GM19468 (cell line): Measurements from ENCODE around the gene DCHS1.

Source experiments
- ATAC-seq: cut with Tn5 transposase; IDR thresholded peaks from one replicate; pipeline ENCODE4 v1.9.1; 2021; ENCODE audit warnings: mild to moderate bottlenecking, moderate library complexity, moderate number of reproducible peaks; ENCODE audit not compliant: unreplicated experiment; ENCODE audit errors: extremely low read depth

The DCHS1 gene

DNA sequence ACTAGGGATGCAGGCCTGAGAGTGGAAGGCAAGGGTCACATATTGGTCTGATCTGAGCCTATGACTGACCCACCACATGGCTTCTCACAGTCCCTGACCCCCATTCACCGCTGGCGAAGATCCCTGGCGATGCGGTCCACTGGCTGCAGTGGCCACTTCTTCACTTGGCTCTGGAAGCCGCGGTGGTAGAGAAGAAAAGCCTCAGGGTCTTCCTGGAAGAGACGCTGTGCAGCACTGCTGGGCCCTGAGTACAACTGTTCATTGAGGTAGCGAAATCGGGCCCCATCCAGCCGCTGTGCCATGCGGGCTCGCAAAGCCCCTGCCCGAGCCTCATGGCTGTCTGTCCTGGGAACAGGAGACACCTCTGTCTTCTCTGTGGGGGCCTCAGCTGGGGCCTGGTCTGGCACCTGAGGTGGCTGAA, 54.6 kb downstream of the DCHS1 start:
- ATAC-seq: no peak

DNA sequence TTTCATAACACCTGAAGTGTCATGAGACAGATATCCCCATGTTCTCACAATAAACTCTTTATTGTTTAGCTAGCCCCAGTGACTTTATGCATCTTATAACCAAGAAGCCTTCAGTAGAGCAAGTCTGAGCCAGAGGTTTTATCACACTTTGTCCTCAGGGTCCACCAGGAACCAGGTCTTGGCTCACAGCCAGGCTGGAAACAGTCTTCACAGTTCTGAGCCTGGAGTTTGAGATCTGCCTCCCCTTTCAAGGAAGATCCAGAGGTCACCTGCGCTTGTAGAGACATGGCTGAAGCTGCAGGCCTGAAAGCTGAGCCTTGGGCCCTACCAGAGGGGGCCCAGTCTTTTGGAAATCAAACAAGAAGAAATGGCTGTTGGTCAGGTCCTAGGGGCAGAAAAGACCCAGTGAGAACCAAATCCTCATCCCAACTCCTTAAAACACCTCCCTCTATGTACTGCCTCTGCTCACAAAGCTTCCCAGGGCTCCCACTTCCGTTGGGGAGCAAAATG, 55.7 kb downstream of the DCHS1 start:
- ATAC-seq: no peak

DNA sequence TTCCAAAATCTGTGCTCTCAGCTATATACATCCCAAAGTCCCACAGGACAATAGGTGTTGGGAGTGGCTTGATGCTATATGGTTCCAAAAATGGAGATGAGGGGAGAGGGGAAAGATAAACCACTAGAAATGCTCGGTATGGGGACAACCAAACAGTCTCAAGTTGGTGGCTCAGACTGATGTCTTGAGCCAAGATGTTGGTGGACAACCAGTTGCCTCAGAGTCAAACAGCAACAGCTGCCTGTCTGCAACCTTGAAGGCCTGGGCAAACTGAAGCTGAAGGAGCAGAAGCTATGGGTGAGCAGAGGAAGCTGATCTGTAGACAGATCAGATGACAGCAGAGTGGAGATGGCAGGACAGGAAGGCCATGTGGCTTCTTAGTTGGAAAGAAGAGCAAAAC, 56.2 kb downstream of the DCHS1 start:
- no peak for ATAC-seq

DNA sequence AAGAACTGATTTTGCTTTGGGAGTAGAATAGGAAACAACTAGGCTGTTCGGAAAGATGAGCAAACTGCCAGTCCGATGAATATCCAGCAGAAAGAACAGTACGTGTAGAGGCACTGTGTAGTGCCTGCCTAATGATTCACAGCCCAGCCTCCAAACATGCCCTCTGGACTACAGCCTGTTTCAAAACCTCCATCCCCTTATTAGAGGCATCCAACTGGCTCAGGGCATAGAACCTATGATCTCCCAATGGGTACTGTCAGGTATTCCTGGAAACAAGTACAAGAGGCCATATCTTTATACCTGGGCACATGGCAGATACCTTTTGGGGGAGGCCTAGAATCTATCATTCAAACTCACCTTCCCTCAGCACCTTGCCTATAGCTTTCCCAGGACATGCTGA, 57.1 kb downstream of the DCHS1 start:
- ATAC-seq: no peak

DNA sequence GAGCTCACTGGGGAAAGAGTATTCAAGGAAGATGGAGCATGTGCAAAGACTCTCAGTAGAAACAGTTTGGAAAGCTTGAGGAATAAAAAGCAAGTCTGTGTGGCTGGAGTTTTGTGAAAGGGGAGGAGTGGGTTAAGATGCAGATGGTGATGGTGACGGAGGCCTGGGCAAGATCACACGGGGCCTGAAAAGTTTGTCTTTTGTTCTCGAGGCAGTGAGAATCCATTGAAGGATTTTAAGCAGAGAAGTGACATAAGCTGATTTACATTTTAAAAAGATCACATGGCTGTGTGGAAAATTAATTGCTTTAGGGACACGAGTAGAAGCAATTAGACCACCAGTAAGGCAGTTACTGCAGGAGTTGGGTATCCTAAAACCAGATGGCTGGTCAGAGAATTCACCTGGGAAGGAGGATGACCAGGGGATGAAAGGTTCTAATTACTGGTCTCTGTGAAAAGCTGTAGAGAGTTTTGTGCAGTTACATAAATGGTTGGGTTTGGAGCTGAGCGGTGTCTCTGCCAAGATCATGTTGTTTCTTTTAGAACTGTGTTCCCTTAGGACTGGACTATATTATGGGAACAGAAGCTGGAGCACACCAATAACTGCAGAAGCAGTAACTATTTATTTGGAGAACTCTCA, 59.3 kb downstream of the DCHS1 start:
- no peak for ATAC-seq

- no peak for ATAC-seq
These were observed 61.4 kb downstream of the DCHS1 start for GRCh38 chr11:6594142-6594768.

- no peak for ATAC-seq
These were observed 67.6 kb downstream of the DCHS1 start for GRCh38 chr11:6588018-6588417.

DNA sequence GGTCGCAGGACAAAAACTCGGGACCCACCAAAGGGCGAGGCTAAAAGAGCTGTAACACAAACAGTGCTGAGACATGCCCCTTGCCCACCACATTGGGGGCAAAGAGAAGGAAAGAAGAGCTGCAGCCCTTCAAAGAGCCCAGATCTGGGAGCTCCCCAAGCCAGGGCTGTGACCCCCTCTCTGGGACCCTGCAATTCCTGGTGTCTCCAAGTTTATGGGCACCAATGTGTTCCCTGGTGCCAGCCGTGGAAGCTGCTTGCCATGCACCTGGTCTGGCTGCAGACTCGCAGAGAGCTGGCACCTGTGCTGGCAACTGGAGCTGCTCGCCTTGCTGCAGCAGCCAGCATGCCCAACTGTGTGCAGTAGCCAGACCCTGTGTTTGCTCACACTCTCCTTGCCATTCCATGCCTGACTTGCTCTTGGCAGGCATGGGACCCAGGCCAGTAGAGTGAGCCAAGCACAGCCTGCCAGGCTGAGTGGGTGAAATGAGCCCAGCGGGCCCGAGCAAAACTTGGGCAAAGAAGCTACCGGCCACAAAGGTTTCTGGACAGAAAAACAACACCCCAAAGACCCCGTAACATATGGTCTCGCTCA, 68.2 kb downstream of the DCHS1 start:
- ATAC-seq: no peak

- no peak for ATAC-seq
These were observed 68.9 kb downstream of the DCHS1 start for GRCh38 chr11:6586434-6587359.

DNA sequence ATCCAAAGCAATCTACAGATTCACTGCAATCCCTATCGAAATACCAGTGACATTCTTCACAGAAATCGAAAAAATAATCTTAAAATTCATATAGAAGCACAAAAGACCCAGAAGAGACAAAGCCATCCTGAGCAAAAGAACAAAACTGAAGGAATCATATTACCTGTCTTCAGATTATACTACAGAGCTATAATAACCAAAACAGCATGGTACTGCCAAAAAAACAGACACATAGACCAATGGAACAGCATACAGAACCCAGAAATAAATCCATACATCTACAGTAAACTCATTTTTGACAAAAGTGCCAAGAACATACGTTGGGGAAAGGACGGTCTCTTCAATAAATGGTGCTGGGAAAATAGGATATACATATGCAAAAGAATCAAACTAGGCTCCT, 71.1 kb downstream of the DCHS1 start:
- ATAC-seq: no peak

DNA sequence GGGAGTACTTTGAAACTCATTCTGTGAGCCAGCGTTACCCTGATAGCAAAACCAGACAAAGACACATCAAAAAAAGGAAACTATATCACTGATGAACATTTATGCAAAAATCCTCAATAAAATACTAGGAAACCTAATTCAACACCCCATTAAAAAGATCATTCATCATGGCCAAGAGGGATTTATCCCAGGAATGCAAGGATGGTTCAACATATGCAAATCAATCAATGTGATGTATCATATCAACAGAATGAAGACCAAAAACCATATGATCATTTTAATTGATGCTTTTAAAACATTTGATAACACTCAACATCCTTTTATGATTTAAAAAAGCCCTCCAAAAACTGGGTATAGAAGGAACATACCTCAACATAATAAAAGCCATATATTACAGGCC, 72.0 kb downstream of the DCHS1 start:
- ATAC-seq: no peak

DNA sequence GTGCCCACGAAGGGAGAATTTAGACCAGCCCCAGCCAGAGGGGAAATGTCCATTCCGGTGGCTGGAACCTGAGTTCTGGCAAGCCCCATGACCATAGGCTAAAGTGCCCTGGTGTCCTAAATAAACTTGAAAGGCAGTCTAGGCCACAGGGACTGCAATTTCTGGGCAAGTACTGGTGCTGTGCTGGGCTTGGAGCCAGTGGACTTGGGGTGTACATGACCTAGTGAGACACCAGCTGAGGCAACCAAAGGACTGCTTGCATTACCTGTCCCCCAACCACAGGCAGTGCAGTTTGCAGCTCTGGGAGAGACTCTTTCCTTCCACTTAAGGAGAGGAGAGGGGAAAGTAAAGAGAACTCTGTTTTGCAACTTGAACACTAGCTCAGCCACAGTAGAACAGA, 75.9 kb downstream of the DCHS1 start:
- ATAC-seq: no peak

- ATAC-seq: no peak
These were observed 77.5 kb downstream of the DCHS1 start for GRCh38 chr11:6578134-6578533.

GRCh38 chr11:6576471-6577373, 78.9 kb downstream of the DCHS1 start:
- no peak for ATAC-seq

GRCh38 chr11:6574816-6575715, 80.5 kb downstream of the DCHS1 start:
- ATAC-seq: no peak

- ATAC-seq: no peak
These were observed 83.4 kb downstream of the DCHS1 start for GRCh38 chr11:6572215-6572614.

DNA sequence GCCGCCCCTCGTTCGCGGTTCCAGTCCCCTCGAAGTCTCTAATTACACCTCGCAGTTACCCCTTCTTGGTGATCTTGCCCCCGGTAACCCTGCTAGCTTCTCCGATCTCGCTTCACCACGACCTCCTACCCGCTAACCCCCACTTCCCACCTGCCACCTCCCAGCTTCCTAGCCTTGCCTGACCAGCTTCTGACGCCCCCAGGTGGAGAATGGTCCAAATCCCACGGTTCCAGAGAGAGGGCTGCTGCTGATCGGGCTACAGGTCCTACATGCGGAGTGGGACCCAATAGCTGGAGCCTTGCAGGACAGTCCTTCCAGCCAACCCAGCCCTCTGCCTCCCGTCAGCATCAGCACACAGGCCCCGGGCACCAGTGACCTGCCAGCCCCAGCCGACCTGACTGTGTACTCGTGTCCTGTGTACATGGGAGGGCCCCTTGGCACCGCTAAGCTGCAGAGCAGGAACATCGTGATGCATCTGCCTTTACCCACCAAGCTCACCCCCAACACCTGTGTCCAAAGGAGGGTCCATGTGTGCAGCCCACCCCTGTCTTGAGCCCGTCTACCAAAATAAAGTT, 84.1 kb downstream of the DCHS1 start:
- no peak for ATAC-seq
